ENCODE measurements around the gene ISLR2.

Gene ISLR2

GRCh38 chr15:74178326-74179100 is 48.1 kb downstream of the ISLR2 start:
- no peak for DNase-seq (ENCODE audit: low read depth)

GRCh38 chr15:74179101-74179841 is 48.9 kb downstream of the ISLR2 start:
- DNase-seq (ENCODE audit: low read depth), result no peak

GRCh38 chr15:74179983-74180880 is 49.8 kb downstream of the ISLR2 start:
- no peak for DNase-seq (ENCODE audit: low read depth)

GRCh38 chr15:74180881-74181602 is 50.7 kb downstream of the ISLR2 start:
- no peak for DNase-seq (ENCODE audit: low read depth)

- no peak for DNase-seq (ENCODE audit: low read depth)
Measured at GRCh38 chr15:74182131-74182530, 51.7 kb downstream of the ISLR2 start.

GRCh38 chr15:74184582-74185091 is 54.3 kb downstream of the ISLR2 start:
- no peak for DNase-seq (ENCODE audit: low read depth)

- no peak for DNase-seq (ENCODE audit: low read depth)
Measured at GRCh38 chr15:74185710-74186348, 55.4 kb downstream of the ISLR2 start.

Measured in stimulated activated CD4-positive, alpha-beta T cell treated with anti-CD3 and anti-CD28 coated beads, Interleukin-2, amount 100 ng/mL, for 4 hours (primary cell).